Trophoblast cell (in vitro differentiated cells and primary cell): ENCODE results near the gene INTS1.

ENCODE experiments used
- DNase-seq, 2 donors: peaks; one replicate each; pipeline ENCODE4 v3.0.0-alpha.2; 2016
- H2AFZ ChIP-seq: 2 replicates; pipeline ENCODE4 v1.6.1; 2013; ENCODE audit warnings: low read length, moderate library complexity, mild to moderate bottlenecking; ENCODE audit not compliant: insufficient read depth, poor library complexity
- H2AK5ac ChIP-seq: 2 replicates; pipeline ENCODE4 v1.6.1; 2013; ENCODE audit warnings: mild to moderate bottlenecking, low read length
- H2BK120ac ChIP-seq: 2 replicates; pipeline ENCODE4 v1.6.1; 2013; ENCODE audit warnings: low read length, mild to moderate bottlenecking, moderate library complexity; ENCODE audit not compliant: insufficient read depth, poor library complexity
- H2BK12ac ChIP-seq: 2 replicates; pipeline ENCODE4 v1.6.1; 2013; ENCODE audit warnings: mild to moderate bottlenecking, low read length, moderate library complexity
- H2BK5ac ChIP-seq: 2 replicates; pipeline ENCODE4 v1.6.1; 2013; ENCODE audit warnings: low read length, low read depth, moderate library complexity, mild to moderate bottlenecking; ENCODE audit not compliant: poor library complexity
- H3K14ac ChIP-seq: 2 replicates; pipeline ENCODE4 v1.6.1; 2013; ENCODE audit warnings: mild to moderate bottlenecking, low read length
- H3K18ac ChIP-seq: 2 replicates; pipeline ENCODE4 v1.6.1; 2013; ENCODE audit warnings: mild to moderate bottlenecking, low read length
- H3K23ac ChIP-seq: 2 replicates; pipeline ENCODE4 v1.6.1; 2013; ENCODE audit warnings: low read length
- H3K27ac ChIP-seq: 2 replicates; pipeline ENCODE4 v1.5.1; 2013; ENCODE audit warnings: low read depth, mild to moderate bottlenecking, inconsistent platforms, low read length, moderate library complexity
- H3K27me3 ChIP-seq: 2 replicates; pipeline ENCODE4 v1.6.1; 2013; ENCODE audit warnings: inconsistent platforms, mild to moderate bottlenecking, low read length, moderate library complexity; ENCODE audit not compliant: insufficient read depth
- H3K36me3 ChIP-seq, 2 experiments: 1 replicate in 1 of 2; 2 replicates in 1 of 2; pipeline ENCODE4 v1.6.1; 2013; ENCODE audit warnings: low read length in 2 of 2, mild to moderate bottlenecking in 2 of 2, moderate library complexity in 1 of 2; ENCODE audit not compliant: insufficient read depth in 2 of 2, control insufficient read depth in 1 of 2
- H3K4ac ChIP-seq: 2 replicates; pipeline ENCODE4 v1.6.1; 2013; ENCODE audit warnings: low read depth, mild to moderate bottlenecking, low read length, moderate library complexity
- H3K4me1 ChIP-seq, 2 experiments: 1 replicate in 1 of 2; 2 replicates in 1 of 2; pipeline ENCODE4 v1.6.1; 2013; ENCODE audit warnings: low read length in 2 of 2, mild to moderate bottlenecking in 2 of 2, moderate library complexity in 1 of 2; ENCODE audit not compliant: insufficient read depth in 2 of 2, control insufficient read depth in 1 of 2
- H3K4me2 ChIP-seq: 2 replicates; pipeline ENCODE4 v1.6.1; 2013; ENCODE audit warnings: inconsistent platforms, mild to moderate bottlenecking, low read length, moderate library complexity
- H3K4me3 ChIP-seq: 2 replicates; pipeline ENCODE4 v1.5.1; 2013; ENCODE audit warnings: mild to moderate bottlenecking, low read depth, low read length, inconsistent platforms
- H3K79me1 ChIP-seq: one replicate; pipeline ENCODE4 v1.6.1; 2013; ENCODE audit warnings: low read length
- H3K79me2 ChIP-seq: 2 replicates; pipeline ENCODE4 v1.6.1; 2013; ENCODE audit warnings: low read length, mild to moderate bottlenecking; ENCODE audit not compliant: control insufficient read depth, insufficient read depth, poor library complexity
- H3K9ac ChIP-seq: 2 replicates; pipeline ENCODE4 v1.6.1; 2013; ENCODE audit warnings: mild to moderate bottlenecking, low read length
- H3K9me3 ChIP-seq: 2 replicates; pipeline ENCODE4 v1.6.1; 2013; ENCODE audit warnings: low read depth, mild to moderate bottlenecking, control low read depth, inconsistent platforms, low read length; ENCODE audit not compliant: insufficient read depth
- H4K12ac ChIP-seq: 2 replicates; pipeline ENCODE4 v1.6.1; 2013; ENCODE audit warnings: low read depth, mild to moderate bottlenecking, low read length, moderate library complexity
- H4K8ac ChIP-seq: 2 replicates; pipeline ENCODE4 v1.6.1; 2013; ENCODE audit warnings: low read depth, mild to moderate bottlenecking, low read length, moderate library complexity
- H4K91ac ChIP-seq: one replicate; pipeline ENCODE4 v1.6.1; 2013; ENCODE audit warnings: low read depth, mild to moderate bottlenecking, low read length, moderate library complexity
- WGBS: extraction: QIAGEN DNeasy Blood & Tissue Kit; methylation state at CpG from one replicate; pipeline ENCODE4 v1.1.7; 2013; ENCODE audit warnings: missing lambda C conversion rate; ENCODE audit not compliant: insufficient read length, insufficient coverage; ENCODE audit errors: extremely low coverage; 5-methylcytosine and 5-hydroxymethylcytosine counted together

The INTS1 gene

DNA sequence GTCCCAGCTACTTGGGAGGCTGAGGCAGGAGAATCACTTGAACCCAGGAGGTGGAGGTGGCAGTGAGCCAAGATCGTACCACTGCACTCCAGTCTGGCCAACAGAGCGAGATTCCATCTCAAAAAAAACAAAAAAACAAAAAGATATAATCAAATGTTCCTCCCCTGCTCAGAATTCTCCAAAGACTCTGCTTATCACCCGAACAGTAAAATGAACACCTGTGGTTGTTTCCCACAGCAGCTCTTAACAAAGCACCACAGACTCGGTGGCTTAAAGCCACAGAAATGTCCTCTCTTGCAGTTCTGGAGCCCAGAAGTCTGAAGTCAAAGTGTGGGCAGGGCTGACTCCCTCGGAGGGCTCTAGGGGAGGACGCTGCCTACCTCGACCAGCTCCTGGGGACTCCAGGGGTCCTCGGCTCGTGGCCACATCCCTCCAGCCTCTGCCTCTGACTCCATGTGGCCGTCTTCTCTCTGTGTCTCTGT, 4.1 kb upstream of the INTS1 start:
- Histone ChIP-seq H3K27me3 (no peaks in the 10 kb centered on the region), H3K9me3 (no peaks in the 10 kb centered on the region), H3K9ac (no peak overlapping the region), H3K18ac (no peak overlapping the region), H3K14ac (no peak overlapping the region), H4K91ac (peak overlapping the region; percentile 51), H3K4me1 (peaks cover 2 to 5% of the 10 kb centered on the region in 2 experiments), H2AK5ac (no peak overlapping the region), H2AFZ (no peak overlapping the region), H3K23ac (no peak overlapping the region), H3K27ac (no peak overlapping the region), H4K12ac (no peak overlapping the region), H3K79me2 (peaks cover 8% of the 10 kb centered on the region), H3K4me2 (no peak overlapping the region), H2BK12ac (no peak overlapping the region), H4K8ac (no peak overlapping the region), H3K4ac (no peak overlapping the region), H2BK5ac (no peak overlapping the region), H3K4me3 (no peak overlapping the region), H2BK120ac (no peak overlapping the region), H3K36me3 (no peaks in the 10 kb centered on the region), H3K79me1 (peaks cover 8% of the 10 kb centered on the region)
- WGBS: no CpG with 5 or more reads among the region's 10 CpGs
- peak in 1 of 2 donors; percentile 49 for DNase-seq

DNA sequence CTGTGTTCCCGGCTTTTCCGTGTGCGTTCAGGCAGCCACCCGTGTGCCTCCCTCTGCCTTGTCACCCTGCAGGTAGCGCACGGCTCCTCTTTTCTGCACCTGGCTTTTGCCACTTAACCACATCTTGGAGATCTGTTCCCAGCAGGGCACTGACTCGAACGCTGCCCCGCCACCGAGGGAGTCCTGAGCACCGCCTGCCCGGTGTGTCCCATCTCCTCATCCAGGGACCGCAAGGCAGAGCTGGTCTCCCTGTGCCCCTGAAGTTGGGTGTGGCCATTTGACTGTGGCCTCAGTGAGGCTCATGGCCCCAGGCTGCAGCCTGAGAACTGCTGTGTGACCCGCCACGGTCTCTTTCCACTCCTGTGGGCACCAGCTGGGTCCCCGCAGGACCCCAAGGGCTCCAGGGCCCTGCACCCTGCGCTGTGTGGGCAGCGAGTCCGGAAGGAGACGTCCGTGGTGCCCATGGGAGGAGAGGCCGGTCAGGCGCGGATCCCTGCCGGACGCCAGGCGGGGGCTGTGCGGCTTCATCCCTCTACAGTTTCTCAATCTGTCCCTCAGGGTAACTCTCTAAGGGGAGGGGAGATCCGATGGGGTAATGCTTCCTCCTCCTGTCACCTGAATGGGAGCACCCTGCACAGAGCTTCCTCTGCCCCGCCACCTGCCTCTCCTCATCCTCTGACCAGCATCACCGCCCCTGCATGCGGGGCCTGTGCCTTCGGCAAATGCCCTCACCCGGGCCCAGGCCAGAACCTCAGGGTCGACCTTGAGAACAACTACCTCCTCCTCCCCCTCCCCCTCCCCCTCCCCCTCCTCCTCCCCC, 1.8 kb upstream of the INTS1 start:
- H4K8ac ChIP-seq: no peak overlapping the region
- H3K9ac ChIP-seq: no peak overlapping the region
- no peak overlapping the region for H3K23ac ChIP-seq
- no peak overlapping the region for H3K4me3 ChIP-seq
- H3K27ac ChIP-seq: no peak overlapping the region
- H3K79me1 ChIP-seq: peaks cover 8% of the 10 kb centered on the region
- no peak overlapping the region for H2BK120ac ChIP-seq
- H2AK5ac ChIP-seq: peak overlapping the region; percentile 32
- peak overlapping the region; percentile 38 for H4K91ac ChIP-seq
- no peaks in the 10 kb centered on the region for H3K9me3 ChIP-seq
- H3K4me2 ChIP-seq: no peak overlapping the region
- peaks cover 5 to 7% of the 10 kb centered on the region in 2 experiments for H3K4me1 ChIP-seq
- H3K27me3 ChIP-seq: no peaks in the 10 kb centered on the region
- no peak overlapping the region for H4K12ac ChIP-seq
- H2AFZ ChIP-seq: no peak overlapping the region
- peak; percentile 97 to 98 for DNase-seq
- H2BK5ac ChIP-seq: no peak overlapping the region
- no peak overlapping the region for H3K18ac ChIP-seq
- H3K36me3 ChIP-seq: peaks cover 19 to 20% of the 10 kb centered on the region in 2 experiments
- H3K14ac ChIP-seq: peak overlapping the region; percentile 35
- no CpG with 5 or more reads among the region's 35 CpGs for WGBS
- peaks cover 9% of the 10 kb centered on the region for H3K79me2 ChIP-seq
- H3K4ac ChIP-seq: no peak overlapping the region
- H2BK12ac ChIP-seq: peak overlapping the region; percentile 13

- Histone ChIP-seq H3K18ac (peak overlapping the region; percentile 19), H3K14ac (no peak overlapping the region), H2BK12ac (no peak overlapping the region), H3K79me2 (peaks cover 9% of the 10 kb centered on the region), H3K36me3 (peaks cover 43 to 44% of the 10 kb centered on the region in 2 experiments), H3K23ac (no peak overlapping the region), H2BK120ac (no peak overlapping the region), H3K9me3 (no peaks in the 10 kb centered on the region), H3K27ac (no peak overlapping the region), H3K27me3 (no peaks in the 10 kb centered on the region), H3K9ac (peak overlapping the region; percentile 96), H4K8ac (peak overlapping the region; percentile 91), H3K4ac (peak overlapping the region; percentile 89), H3K4me3 (peak overlapping the region; percentile 100), H3K4me1 (peaks cover 5 to 7% of the 10 kb centered on the region in 2 experiments), H3K79me1 (peaks cover 8% of the 10 kb centered on the region), H4K91ac (peak overlapping the region; percentile 67), H2AFZ (no peak overlapping the region), H2AK5ac (no peak overlapping the region), H2BK5ac (no peak overlapping the region), H3K4me2 (peak overlapping the region; percentile 74), H4K12ac (peak overlapping the region; percentile 39)
- WGBS: no CpG with 5 or more reads among the region's 24 CpGs
- DNase-seq: no peak
These were observed 799 bp downstream of the INTS1 start for GRCh38 chr7:1503390-1503789.

DNA sequence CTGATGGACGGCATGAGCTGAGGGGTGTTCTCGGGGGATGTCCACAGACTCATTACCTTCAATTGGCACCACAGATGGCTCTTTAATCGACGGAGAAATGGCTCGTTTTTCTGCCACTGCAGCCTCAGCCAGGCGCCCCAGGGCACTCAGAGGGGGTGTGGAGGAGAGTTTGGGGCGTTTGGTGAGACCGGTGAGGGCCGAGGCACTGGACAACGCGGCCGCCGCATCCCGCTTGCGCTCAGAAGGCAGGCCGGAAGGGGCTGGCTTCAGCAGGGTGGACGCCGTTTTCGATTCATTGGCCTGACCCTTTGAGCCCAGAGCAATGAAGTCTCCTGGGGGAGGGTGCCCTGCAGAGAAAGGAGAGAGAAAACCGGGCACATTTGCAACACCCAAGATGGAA, 1.3 kb downstream of the INTS1 start:
- no peak overlapping the region for H4K91ac ChIP-seq
- H3K36me3 ChIP-seq: peaks cover 48% of the 10 kb centered on the region in 2 experiments
- peaks cover 8% of the 10 kb centered on the region for H3K79me1 ChIP-seq
- H2BK120ac ChIP-seq: no peak overlapping the region
- no peak overlapping the region for H2BK12ac ChIP-seq
- H3K79me2 ChIP-seq: peaks cover 9% of the 10 kb centered on the region
- H4K8ac ChIP-seq: no peak overlapping the region
- WGBS: no CpG with 5 or more reads among the region's 20 CpGs
- H3K4me3 ChIP-seq: no peak overlapping the region
- H3K4me2 ChIP-seq: peak overlapping the region; percentile 74
- H3K18ac ChIP-seq: no peak overlapping the region
- no peak overlapping the region for H4K12ac ChIP-seq
- H3K4ac ChIP-seq: peak overlapping the region; percentile 22
- no peak overlapping the region for H3K14ac ChIP-seq
- H3K9me3 ChIP-seq: no peaks in the 10 kb centered on the region
- no peak overlapping the region for H3K23ac ChIP-seq
- H3K4me1 ChIP-seq: peaks cover 5 to 7% of the 10 kb centered on the region in 2 experiments
- no peaks in the 10 kb centered on the region for H3K27me3 ChIP-seq
- no peak overlapping the region for H2AK5ac ChIP-seq
- no peak overlapping the region for H2AFZ ChIP-seq
- H2BK5ac ChIP-seq: no peak overlapping the region
- H3K9ac ChIP-seq: no peak overlapping the region
- no peak for DNase-seq
- H3K27ac ChIP-seq: no peak overlapping the region
